ENCODE data around the gene HSPA4. TPM values are rescaled to one million over a fixed set of nuclear protein-coding genes. Genes with fewer than 3 reads are reported as not detected.

The HSPA4 gene
- total and polyA plus RNA-seq, 2 of the 4 experiments (the other 2 are of a cell fraction), result 34.9 to 120 TPM

DNA sequence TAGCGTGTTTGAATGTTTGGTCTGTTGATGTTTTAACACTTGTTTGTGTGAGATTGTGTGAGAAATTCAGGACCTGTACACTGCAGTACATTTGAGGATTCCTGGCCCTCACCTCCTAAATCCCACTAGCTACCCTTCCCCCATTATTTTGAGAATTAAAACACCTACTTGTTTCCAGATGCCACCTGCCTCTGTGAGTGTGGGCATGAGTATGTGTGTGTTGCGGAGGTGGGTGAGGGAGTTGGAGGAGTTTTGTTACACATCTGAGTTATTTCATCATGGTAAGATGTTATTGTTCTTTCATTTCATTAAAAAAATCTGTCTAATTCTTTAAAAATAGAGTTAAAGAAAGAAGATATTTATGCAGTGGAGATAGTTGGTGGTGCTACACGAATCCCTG, 36.3 kb downstream of the HSPA4 start:
- Histone ChIP-seq H2BK20ac (ENCODE audit: low read depth, low read length) (no peak overlapping the region), H2BK120ac (ENCODE audit: low read depth, low read length) (no peak overlapping the region), H4K5ac (ENCODE audit: low read depth, low read length) (no peak overlapping the region), H3K9me1 (ENCODE audit: insufficient read depth, low read length) (peaks cover 3% of the 10 kb centered on the region; the same call in 1 of the 2 replicates), H3K23ac (ENCODE audit: low read depth, low read length) (no peak overlapping the region), H3K4me2 (ENCODE audit: low read depth, low read length) (no peak overlapping the region), H2AFZ (replicated peaks; ENCODE audit: low read length, poor library complexity) (no peak overlapping the region), H3K27ac (ENCODE audit: insufficient read depth, low read length) (no peak overlapping the region), H3K36me3 (ENCODE audit: control insufficient read depth, insufficient read depth, low read length) (peaks cover 33% of the 10 kb centered on the region), H3K56ac (ENCODE audit: extremely low read depth, insufficient read depth, low read length) (no peak overlapping the region), H3K4ac (ENCODE audit: low read depth, low read length) (no peak overlapping the region), H3K14ac (replicated peaks; ENCODE audit: low read depth, low read length) (no peak overlapping the region), H4K8ac (ENCODE audit: low read depth in 2 of 2, low read length in 2 of 2) (no peak overlapping the region), H3K79me1 (ENCODE audit: low read depth in 1 of 2, low read length in 2 of 2) (peaks cover 28 to 39% of the 10 kb centered on the region in 2 experiments), H3K4me3 (ENCODE audit: insufficient read depth, low read depth, low read length) (no peak overlapping the region), H2BK15ac (ENCODE audit: low read depth, low read length) (no peak overlapping the region), H2AK5ac (ENCODE audit: low read depth, low read length) (no peak overlapping the region), H3K27me3 (ENCODE audit: control insufficient read depth, insufficient read depth, low read length) (no peaks in the 10 kb centered on the region), H3K9ac (ENCODE audit: low read depth, low read length) (no peak overlapping the region), H3K18ac (ENCODE audit: low read depth, low read length) (no peak overlapping the region), H4K20me1 (ENCODE audit: insufficient read depth, low read length) (peaks cover 15% of the 10 kb centered on the region), H2BK5ac (ENCODE audit: low read depth, low read length, poor library complexity, severe bottlenecking) (no peak overlapping the region), H2AK9ac (replicated peaks; ENCODE audit: low read depth, low read length, poor library complexity) (no peak overlapping the region), H3K9me3 (ENCODE audit: control insufficient read depth, insufficient read depth, low read length) (no peaks in the 10 kb centered on the region), H4K91ac (ENCODE audit: insufficient read depth, low read depth, low read length) (no peak overlapping the region), H3K4me1 (ENCODE audit: control insufficient read depth, insufficient read depth, low read length) (no peaks in the 10 kb centered on the region)
- ChIA-PET CTCF (no interaction called here), POLR2A (ENCODE audit: unreplicated experiment) (no interaction called here)
- no peak for DNase-seq
- BruUV-seq (replicated peaks), result no TSS peak
- in situ Hi-C loops (cut with MboI; ENCODE audit: low sequenced_read_pairs) (no loop called here), dilution Hi-C loops (cut with HindIII; ENCODE audit: low sequenced_read_pairs, unreplicated experiment) (no loop called here), intact Hi-C loops (cut with micrococcal nuclease) (loop anchor here (10.0 kb wide), 1 partner anchor 703 kb away; no protein-coding TSS in a partner anchor)
- no peak for TF ChIP-seq NFE2L2 (IDR thresholded peaks at IDR 0.05; ENCODE audit: low read depth, low read length)
- no peak for TF ChIP-seq CEBPB (IDR thresholded peaks at IDR 0.05; ENCODE audit: low read depth, low read length)
- no peak for TF ChIP-seq RAD21 (IDR thresholded peaks at IDR 0.05; ENCODE audit: low read length)
- TF ChIP-seq ELK1 (IDR thresholded peaks at IDR 0.05; ENCODE audit: borderline replicate concordance, low read depth, low read length), result no peak
- no peak for TF ChIP-seq MXI1 (IDR thresholded peaks at IDR 0.05; ENCODE audit: borderline replicate concordance, low read depth, low read length)
- TF ChIP-seq, protein P1, sequence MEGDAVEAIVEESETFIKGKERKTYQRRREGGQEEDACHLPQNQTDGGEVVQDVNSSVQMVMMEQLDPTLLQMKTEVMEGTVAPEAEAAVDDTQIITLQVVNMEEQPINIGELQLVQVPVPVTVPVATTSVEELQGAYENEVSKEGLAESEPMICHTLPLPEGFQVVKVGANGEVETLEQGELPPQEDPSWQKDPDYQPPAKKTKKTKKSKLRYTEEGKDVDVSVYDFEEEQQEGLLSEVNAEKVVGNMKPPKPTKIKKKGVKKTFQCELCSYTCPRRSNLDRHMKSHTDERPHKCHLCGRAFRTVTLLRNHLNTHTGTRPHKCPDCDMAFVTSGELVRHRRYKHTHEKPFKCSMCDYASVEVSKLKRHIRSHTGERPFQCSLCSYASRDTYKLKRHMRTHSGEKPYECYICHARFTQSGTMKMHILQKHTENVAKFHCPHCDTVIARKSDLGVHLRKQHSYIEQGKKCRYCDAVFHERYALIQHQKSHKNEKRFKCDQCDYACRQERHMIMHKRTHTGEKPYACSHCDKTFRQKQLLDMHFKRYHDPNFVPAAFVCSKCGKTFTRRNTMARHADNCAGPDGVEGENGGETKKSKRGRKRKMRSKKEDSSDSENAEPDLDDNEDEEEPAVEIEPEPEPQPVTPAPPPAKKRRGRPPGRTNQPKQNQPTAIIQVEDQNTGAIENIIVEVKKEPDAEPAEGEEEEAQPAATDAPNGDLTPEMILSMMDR (conservative IDR thresholded peaks at IDR 0.05; ENCODE audit: low read depth, low read length), result no peak
- ATAC-seq (ENCODE audit: low read depth), result no peak
- no CpG with 5 or more reads among the region's 3 CpGs for WGBS, 2 experiments (ENCODE audit: extremely low coverage in 2 of 2, insufficient read length in 1 of 2)
